NCI-H1105 treated with DMSO at 0.1 percent for 48 hours (cell line): Measurements from ENCODE around the gene ST3GAL6.

Source experiments
- DNase-seq: peaks from one replicate; lab custom pipeline; 2025; lab: John Stamatoyannopoulos, UW

Gene ST3GAL6

GRCh38 chr3:98777286-98777685 lies 14.1 kb downstream of the ST3GAL6 start:
- DNase-seq: no peak

GRCh38 chr3:98777801-98778220 lies 14.7 kb downstream of the ST3GAL6 start:
- DNase-seq: no peak

GRCh38 chr3:98778383-98778782 lies 15.2 kb downstream of the ST3GAL6 start:
- no peak for DNase-seq

- DNase-seq: no peak
Measured at GRCh38 chr3:98778852-98779413, 15.8 kb downstream of the ST3GAL6 start.

GRCh38 chr3:98779541-98780335 lies 16.6 kb downstream of the ST3GAL6 start:
- no peak for DNase-seq

- no peak for DNase-seq
Measured at GRCh38 chr3:98780343-98780742, 17.2 kb downstream of the ST3GAL6 start.

GRCh38 chr3:98782824-98783500 lies 19.8 kb downstream of the ST3GAL6 start:
- DNase-seq: no peak

- DNase-seq: no peak
Measured at GRCh38 chr3:98784042-98784441, 20.9 kb downstream of the ST3GAL6 start.

- no peak for DNase-seq
Measured at GRCh38 chr3:98784666-98785600, 21.8 kb downstream of the ST3GAL6 start.

GRCh38 chr3:98786364-98787006 lies 23.3 kb downstream of the ST3GAL6 start:
- DNase-seq: no peak

- DNase-seq: no peak
Measured at GRCh38 chr3:98787181-98787580, 24.0 kb downstream of the ST3GAL6 start.

- peak; percentile 23 for DNase-seq
Measured at GRCh38 chr3:98788651-98789050, 25.5 kb downstream of the ST3GAL6 start.

GRCh38 chr3:98791341-98792325 lies 28.5 kb downstream of the ST3GAL6 start:
- DNase-seq: no peak

- no peak for DNase-seq
Measured at GRCh38 chr3:98793971-98794370, 30.8 kb downstream of the ST3GAL6 start.

GRCh38 chr3:98796334-98796733 lies 33.2 kb downstream of the ST3GAL6 start:
- DNase-seq: no peak

- no peak for DNase-seq
Measured at GRCh38 chr3:98797905-98798304, 34.8 kb downstream of the ST3GAL6 start.

- no peak for DNase-seq
Measured at GRCh38 chr3:98798820-98799219, 35.7 kb downstream of the ST3GAL6 start.

GRCh38 chr3:98799479-98799878 lies 36.3 kb downstream of the ST3GAL6 start:
- DNase-seq: no peak

- DNase-seq: no peak
Measured at GRCh38 chr3:98800401-98800800, 37.3 kb downstream of the ST3GAL6 start.

- no peak for DNase-seq
Measured at GRCh38 chr3:98801043-98801747, 38.1 kb downstream of the ST3GAL6 start.
